ENCODE data around the gene PHLDA1. TPM values are rescaled to one million over a fixed set of nuclear protein-coding genes. Genes with fewer than 3 reads are reported as not detected.

The PHLDA1 gene
- total and polyA plus RNA-seq, 2 of the 4 experiments (the other 2 are of a cell fraction): 27.8 to 32.4 TPM

DNA sequence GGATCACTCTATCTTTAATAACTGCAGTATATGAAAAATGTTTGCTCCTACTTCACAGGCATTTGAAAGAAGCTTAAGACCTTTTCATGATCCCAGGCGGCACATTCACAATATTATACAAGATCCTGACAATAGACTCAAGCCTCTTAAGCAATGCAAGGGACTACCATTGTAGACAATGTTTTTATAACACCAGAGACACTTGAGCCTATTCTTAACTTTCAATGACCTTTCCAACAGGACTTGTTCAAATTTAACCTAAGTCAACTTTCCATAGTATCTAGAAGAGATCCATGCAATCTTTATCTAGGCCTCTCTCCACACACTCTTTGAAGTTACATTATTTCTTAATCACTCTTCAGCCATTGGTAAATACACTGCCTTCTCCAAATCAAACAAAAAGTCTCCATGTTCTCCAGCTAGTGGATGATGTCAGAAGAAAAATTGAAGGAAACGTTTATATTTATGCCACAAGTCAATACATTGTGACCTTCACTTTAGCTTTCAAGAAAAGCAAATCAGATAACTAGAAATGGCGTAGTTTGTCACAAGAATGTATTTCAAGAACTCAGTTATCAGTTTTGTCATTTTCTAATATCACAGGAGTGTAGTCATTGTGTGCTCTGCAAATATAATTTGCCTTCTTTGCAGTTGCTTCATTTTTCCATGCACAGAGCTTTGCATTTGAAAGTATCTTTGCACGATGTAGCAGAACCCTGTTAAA lies 41.2 kb downstream of the PHLDA1 start:
- Histone ChIP-seq H4K8ac (ENCODE audit: low read depth in 2 of 2, low read length in 2 of 2) (no peak overlapping the region; a peak in 1 of 4 replicates), H2AFZ (replicated peaks; ENCODE audit: low read length, poor library complexity) (no peak overlapping the region), H3K9ac (ENCODE audit: low read depth, low read length) (no peak overlapping the region), H2AK9ac (replicated peaks; ENCODE audit: low read depth, low read length, poor library complexity) (no peak overlapping the region), H3K27ac (ENCODE audit: insufficient read depth, low read length) (no peak overlapping the region; the same call in 1 of the 2 replicates), H3K36me3 (ENCODE audit: control insufficient read depth, insufficient read depth, low read length) (no peaks in the 10 kb centered on the region), H3K23ac (ENCODE audit: low read depth, low read length) (no peak overlapping the region), H3K4ac (ENCODE audit: low read depth, low read length) (no peak overlapping the region), H2BK5ac (ENCODE audit: low read depth, low read length, poor library complexity, severe bottlenecking) (no peak overlapping the region), H3K14ac (replicated peaks; ENCODE audit: low read depth, low read length) (no peak overlapping the region), H4K91ac (ENCODE audit: insufficient read depth, low read depth, low read length) (no peak overlapping the region), H3K9me3 (ENCODE audit: control insufficient read depth, insufficient read depth, low read length) (no peaks in the 10 kb centered on the region), H4K5ac (ENCODE audit: low read depth, low read length) (no peak overlapping the region), H2AK5ac (ENCODE audit: low read depth, low read length) (no peak overlapping the region), H3K18ac (ENCODE audit: low read depth, low read length) (no peak overlapping the region), H2BK20ac (ENCODE audit: low read depth, low read length) (no peak overlapping the region), H3K4me2 (ENCODE audit: low read depth, low read length) (no peak overlapping the region), H3K79me1 (ENCODE audit: low read depth in 1 of 2, low read length in 2 of 2) (0 out of 4 replicates have a peak, but pooled peaks cover 0 to 3% of the 10 kb centered on the region in 2 experiments), H3K56ac (ENCODE audit: extremely low read depth, insufficient read depth, low read length) (no peak overlapping the region), H3K4me1 (ENCODE audit: control insufficient read depth, insufficient read depth, low read length) (peaks cover 3% of the 10 kb centered on the region), H3K4me3 (ENCODE audit: insufficient read depth, low read depth, low read length) (no peak overlapping the region), H3K9me1 (ENCODE audit: insufficient read depth, low read length) (no peaks in the 10 kb centered on the region), H3K27me3 (ENCODE audit: control insufficient read depth, insufficient read depth, low read length) (no peaks in the 10 kb centered on the region), H2BK120ac (ENCODE audit: low read depth, low read length) (no peak overlapping the region), H2BK15ac (ENCODE audit: low read depth, low read length) (no peak overlapping the region), H4K20me1 (ENCODE audit: insufficient read depth, low read length) (no peaks in the 10 kb centered on the region)
- WGBS, 2 experiments (ENCODE audit: extremely low coverage in 2 of 2, insufficient read length in 1 of 2): 100% methylated on average over 1 of the region's 4 CpGs; no CpG with 5 or more reads in 1 of the 2 experiments
- BruUV-seq (replicated peaks): no TSS peak
- ATAC-seq (ENCODE audit: low read depth): no peak; the same call in 1 of the 2 replicates
- intact Hi-C loops (cut with micrococcal nuclease): no loop called here
- dilution Hi-C loops (cut with HindIII; ENCODE audit: low sequenced_read_pairs, unreplicated experiment): no loop called here
- CTCF ChIA-PET: no interaction called here
- DNase-seq: peak; percentile 20
- POLR2A ChIA-PET (ENCODE audit: unreplicated experiment): interaction anchor here (0.5 kb wide), 1 partner anchor 21 kb away, joined by 3 read pairs; no protein-coding TSS in a partner anchor
- in situ Hi-C loops (cut with MboI; ENCODE audit: low sequenced_read_pairs): no loop called here
- TF ChIP-seq, protein P1, sequence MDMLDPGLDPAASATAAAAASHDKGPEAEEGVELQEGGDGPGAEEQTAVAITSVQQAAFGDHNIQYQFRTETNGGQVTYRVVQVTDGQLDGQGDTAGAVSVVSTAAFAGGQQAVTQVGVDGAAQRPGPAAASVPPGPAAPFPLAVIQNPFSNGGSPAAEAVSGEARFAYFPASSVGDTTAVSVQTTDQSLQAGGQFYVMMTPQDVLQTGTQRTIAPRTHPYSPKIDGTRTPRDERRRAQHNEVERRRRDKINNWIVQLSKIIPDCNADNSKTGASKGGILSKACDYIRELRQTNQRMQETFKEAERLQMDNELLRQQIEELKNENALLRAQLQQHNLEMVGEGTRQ (IDR thresholded peaks at IDR 0.05; ENCODE audit: low read depth, low read length): no peak
- TF ChIP-seq, protein P2, sequence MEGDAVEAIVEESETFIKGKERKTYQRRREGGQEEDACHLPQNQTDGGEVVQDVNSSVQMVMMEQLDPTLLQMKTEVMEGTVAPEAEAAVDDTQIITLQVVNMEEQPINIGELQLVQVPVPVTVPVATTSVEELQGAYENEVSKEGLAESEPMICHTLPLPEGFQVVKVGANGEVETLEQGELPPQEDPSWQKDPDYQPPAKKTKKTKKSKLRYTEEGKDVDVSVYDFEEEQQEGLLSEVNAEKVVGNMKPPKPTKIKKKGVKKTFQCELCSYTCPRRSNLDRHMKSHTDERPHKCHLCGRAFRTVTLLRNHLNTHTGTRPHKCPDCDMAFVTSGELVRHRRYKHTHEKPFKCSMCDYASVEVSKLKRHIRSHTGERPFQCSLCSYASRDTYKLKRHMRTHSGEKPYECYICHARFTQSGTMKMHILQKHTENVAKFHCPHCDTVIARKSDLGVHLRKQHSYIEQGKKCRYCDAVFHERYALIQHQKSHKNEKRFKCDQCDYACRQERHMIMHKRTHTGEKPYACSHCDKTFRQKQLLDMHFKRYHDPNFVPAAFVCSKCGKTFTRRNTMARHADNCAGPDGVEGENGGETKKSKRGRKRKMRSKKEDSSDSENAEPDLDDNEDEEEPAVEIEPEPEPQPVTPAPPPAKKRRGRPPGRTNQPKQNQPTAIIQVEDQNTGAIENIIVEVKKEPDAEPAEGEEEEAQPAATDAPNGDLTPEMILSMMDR (conservative IDR thresholded peaks at IDR 0.05; ENCODE audit: low read depth, low read length): no peak
- TF ChIP-seq RAD21 (IDR thresholded peaks at IDR 0.05; ENCODE audit: low read length): no peak
- no peak for TF ChIP-seq FOS (IDR thresholded peaks at IDR 0.05; ENCODE audit: low read depth, low read length)
- no peak for TF ChIP-seq SMC3 (IDR thresholded peaks at IDR 0.05; ENCODE audit: low read depth, low read length)
- TF ChIP-seq RFX5 (IDR thresholded peaks at IDR 0.05; ENCODE audit: low read depth, low read length): no peak
- no peak for TF ChIP-seq MAFK (IDR thresholded peaks at IDR 0.05; ENCODE audit: low read depth, low read length)
- no peak for TF ChIP-seq MAZ (IDR thresholded peaks at IDR 0.05; ENCODE audit: borderline replicate concordance, low read depth, low read length)
- TF ChIP-seq MXI1 (IDR thresholded peaks at IDR 0.05; ENCODE audit: borderline replicate concordance, low read depth, low read length): no peak
- TF ChIP-seq POLR2A (IDR thresholded peaks at IDR 0.05; ENCODE audit: low read depth, low read length): no peak
- no peak for TF ChIP-seq NFE2L2 (IDR thresholded peaks at IDR 0.05; ENCODE audit: low read depth, low read length)
- TF ChIP-seq RCOR1 (IDR thresholded peaks at IDR 0.05; ENCODE audit: insufficient replicate concordance, low read length): no peak
- TF ChIP-seq CEBPB (IDR thresholded peaks at IDR 0.05; ENCODE audit: low read depth, low read length): no peak
- TF ChIP-seq BHLHE40 (IDR thresholded peaks at IDR 0.05; ENCODE audit: low read depth, low read length): no peak
- no peak for TF ChIP-seq CHD1 (IDR thresholded peaks at IDR 0.05; ENCODE audit: low read depth, low read length)
